HCT116 (cell line): Measurements from ENCODE around the gene ZNF469. TPM values are rescaled to one million over a fixed set of nuclear protein-coding genes. Genes with fewer than 3 reads are reported as not detected.

ENCODE experiments used
- ATAC-seq: fragments of 200-7000 bp; cut with Tn5 transposase; 2 replicates; pipeline ENCODE4 v1.9.1; 2020; ENCODE audit warnings: mild to moderate bottlenecking, moderate library complexity
- BruUV-seq: library from RNA; stranded (reverse); fragments of 400-500 nt; replicated peaks from 2 replicates; lab custom pipeline; 2021; lab: Mats Ljungman, UMichigan
- CTCF ChIA-PET: fragments of 300-600 bp; sonication (Branson Sonifier 250); formaldehyde crosslinking; loops from one replicate; lab custom pipeline; 2021; ENCODE audit warnings: antibody characterized with exemption; lab: Charles Lee
- POLR2A ChIA-PET: fragments of 300-600, 350-600 bp; sonication (Branson Sonifier 250); formaldehyde crosslinking; loops from one replicate; lab custom pipeline; 2021; ENCODE audit warnings: antibody characterized with exemption; lab: Charles Lee
- RAD21 ChIA-PET, 2 experiments: fragments of 300-600 bp; sonication (Branson Sonifier 250); formaldehyde crosslinking; loops; one replicate each; lab custom pipeline; 2023; ENCODE audit warnings: low total read pairs in 2 of 2; ENCODE audit not compliant: uncharacterized antibody in 2 of 2, unreplicated experiment in 2 of 2, low non-redundant PET in 1 of 2; lab: Charles Lee
- DNase-seq: peaks from one replicate; pipeline ENCODE4 v3.0.0-alpha.2; 2010; ENCODE audit warnings: low read depth, low spot score
- H2AFZ ChIP-seq: fragments of 200-600 bp; shearing (Covaris generic), sonication (generic); 2 replicates; pipeline ENCODE4 v1.6.1; 2017; ENCODE audit warnings: low read depth, mixed run types, mixed read lengths, antibody characterized with exemption, low read length; ENCODE audit not compliant: poor library complexity, severe bottlenecking
- H3K27ac ChIP-seq: 2 replicates; pipeline ENCODE4 v1.5.1; 2012; ENCODE audit warnings: low read depth, low read length
- H3K27me3 ChIP-seq: fragments of 200-600 bp; sonication (generic); 2 replicates; pipeline ENCODE4 v1.6.1; 2016; ENCODE audit warnings: mixed run types, low read length, mixed read lengths; ENCODE audit not compliant: insufficient read depth
- H3K36me3 ChIP-seq, 2 experiments: fragments of 200-500 bp in 1 of 2; fragments of 200-600 bp in 1 of 2; sonication (Bioruptor generic) in 1 of 2; sonication (generic) in 1 of 2; 2 replicates each; pipeline versions ENCODE4 v1.5.1 to v1.6.1; 2014 to 2016; ENCODE audit warnings: low read length in 2 of 2, inconsistent platforms in 1 of 2, mixed read lengths in 1 of 2, mixed run types in 1 of 2; ENCODE audit not compliant: insufficient read depth in 2 of 2, control insufficient read depth in 1 of 2
- H3K4me1 ChIP-seq, 2 experiments: fragments of 200-600 bp in 1 of 2; sonication (generic) in 1 of 2; 2 replicates each; pipeline versions ENCODE4 v1.5.1 to v1.6.1; 2012 to 2017; ENCODE audit warnings: low read length in 2 of 2, inconsistent platforms in 1 of 2, mild to moderate bottlenecking in 1 of 2, mixed read lengths in 1 of 2, mixed run types in 1 of 2, moderate library complexity in 1 of 2; ENCODE audit not compliant: insufficient read depth in 2 of 2, control insufficient read depth in 1 of 2
- H3K4me2 ChIP-seq: fragments of 200-600 bp; sonication (generic); 2 replicates; pipeline ENCODE4 v1.6.1; 2017; ENCODE audit warnings: mixed run types, low read length, mixed read lengths
- H3K4me3 ChIP-seq, 2 experiments: fragments of 200-600 bp in 1 of 2; sonication (generic) in 1 of 2; replicated peaks in 1 of 2; 2 replicates each; pipeline ENCODE4 v1.5.1; 2011 to 2016; ENCODE audit warnings: low read length in 2 of 2, control low read depth in 1 of 2, low read depth in 1 of 2, mild to moderate bottlenecking in 1 of 2, mixed read lengths in 1 of 2, mixed run types in 1 of 2
- H3K79me2 ChIP-seq: fragments of 200-600 bp; sonication (generic); 2 replicates; pipeline ENCODE4 v1.6.1; 2017; ENCODE audit warnings: mild to moderate bottlenecking, mixed run types, low read length, moderate library complexity, mixed read lengths; ENCODE audit not compliant: insufficient read depth
- H3K9ac ChIP-seq: fragments of 200-600 bp; sonication (generic); 2 replicates; pipeline ENCODE4 v1.6.1; 2016; ENCODE audit warnings: low read length, mixed read lengths
- H3K9me2 ChIP-seq: fragments of 200-600 bp; sonication (generic), shearing (Covaris generic); 2 replicates; pipeline ENCODE4 v1.6.1; 2017; ENCODE audit warnings: mixed run types, mild to moderate bottlenecking, moderate library complexity; ENCODE audit not compliant: insufficient read depth
- H3K9me3 ChIP-seq, 2 experiments: fragments of 200-500 bp in 1 of 2; fragments of 200-600 bp in 1 of 2; sonication (Bioruptor generic) in 1 of 2; sonication (generic) in 1 of 2; 2 replicates each; pipeline ENCODE4 v1.6.1; 2014 to 2017; ENCODE audit warnings: low read length in 2 of 2, mixed read lengths in 2 of 2, inconsistent platforms in 1 of 2, low read depth in 1 of 2, mild to moderate bottlenecking in 1 of 2, mixed run types in 1 of 2, moderate library complexity in 1 of 2; ENCODE audit not compliant: control insufficient read depth in 1 of 2, insufficient read depth in 1 of 2
- H4K20me1 ChIP-seq: fragments of 200-600 bp; sonication (generic), shearing (Covaris generic); 2 replicates; pipeline ENCODE4 v1.6.1; 2017; ENCODE audit warnings: mixed run types, mild to moderate bottlenecking, moderate library complexity; ENCODE audit not compliant: insufficient read depth
- CEBPB ChIP-seq: IDR thresholded peaks from 2 replicates; pipeline ENCODE4 v1.6.1; 2012; ENCODE audit warnings: low read depth
- EGR1 ChIP-seq: IDR thresholded peaks from 2 replicates; pipeline ENCODE4 v1.6.1; 2012; ENCODE audit warnings: low read depth
- ELF1 ChIP-seq: IDR thresholded peaks from 2 replicates; pipeline ENCODE4 v1.6.1; 2012; ENCODE audit warnings: low read depth, borderline replicate concordance
- EZH2 ChIP-seq: fragments of 200-600 bp; sonication (generic); IDR thresholded peaks from 2 replicates; pipeline ENCODE4 v1.6.1; 2017; ENCODE audit warnings: antibody characterized with exemption, mixed run types
- EZH2phosphoT487 ChIP-seq: fragments of 200-600 bp; IDR thresholded peaks from 2 replicates; pipeline ENCODE4 v1.6.1; 2018; ENCODE audit warnings: antibody characterized with exemption, borderline replicate concordance
- FOSL1 ChIP-seq: IDR thresholded peaks from 2 replicates; pipeline ENCODE4 v1.6.1; 2012; ENCODE audit warnings: low read depth
- JUND ChIP-seq: IDR thresholded peaks from 2 replicates; pipeline ENCODE4 v1.6.1; 2012
- POLR2A ChIP-seq: IDR thresholded peaks from 2 replicates; pipeline ENCODE4 v1.7.0; 2011; ENCODE audit warnings: borderline replicate concordance; ENCODE audit not compliant: insufficient read depth, insufficient read length; ENCODE audit errors: extremely low read depth
- POLR2AphosphoS5 ChIP-seq: IDR thresholded peaks from 2 replicates; pipeline ENCODE4 v1.6.1; 2011; ENCODE audit warnings: mild to moderate bottlenecking, low read depth, low read length, moderate library complexity
- REST ChIP-seq: IDR thresholded peaks from 2 replicates; pipeline ENCODE4 v1.6.1; 2012; ENCODE audit warnings: low read depth
- SIN3A ChIP-seq: IDR thresholded peaks from 2 replicates; pipeline ENCODE4 v1.6.1; 2012; ENCODE audit warnings: low read depth
- SRF ChIP-seq: IDR thresholded peaks from 2 replicates; pipeline ENCODE4 v1.6.1; 2012; ENCODE audit warnings: low read depth
- TCF7L2 ChIP-seq: IDR thresholded peaks from 2 replicates; pipeline ENCODE4 v1.7.0; 2011; ENCODE audit warnings: borderline replicate concordance, inconsistent platforms; ENCODE audit not compliant: insufficient read depth, insufficient read length; ENCODE audit errors: extremely low read depth
- ZBTB33 ChIP-seq: IDR thresholded peaks from 2 replicates; pipeline ENCODE4 v1.6.1; 2011; ENCODE audit warnings: mild to moderate bottlenecking, low read length, moderate library complexity; ENCODE audit not compliant: insufficient replicate concordance; ENCODE audit errors: extremely low read depth
- ZFX ChIP-seq: fragments of 450-650 bp; IDR thresholded peaks from 2 replicates; pipeline ENCODE4 v1.6.1; 2017
- intact Hi-C: fragments of 100-400 bp; cut with micrococcal nuclease; formaldehyde crosslinking; loops from 2 replicates; pipeline ENCODE4 v1.10.0; 2022
- total RNA-seq: library from RNA; stranded (reverse); gene quantifications from one replicate; pipeline ENCODE4 v1.2.1, GENCODE V29; 2021; ENCODE audit not compliant: unreplicated experiment
- TF ChIP-seq, protein P1 (sequence below): IDR thresholded peaks from 2 replicates; pipeline ENCODE4 v1.6.1; 2012
- TF ChIP-seq, protein P2 (sequence below), 3 experiments: fragments of 200-600 bp in 1 of 3; sonication (generic) in 1 of 3; IDR thresholded peaks in 2 of 3; conservative IDR thresholded peaks in 1 of 3; 2 replicates each; pipeline ENCODE4 v1.5.1; 2012 to 2017; ENCODE audit warnings: low read depth in 2 of 3, low read length in 2 of 3, antibody characterized with exemption in 1 of 3, borderline replicate concordance in 1 of 3, control low read depth in 1 of 3, mild to moderate bottlenecking in 1 of 3, mixed read lengths in 1 of 3, mixed run types in 1 of 3, moderate library complexity in 1 of 3; ENCODE audit not compliant: insufficient read depth in 1 of 3
- TF ChIP-seq, protein P3 (sequence below): IDR thresholded peaks from 2 replicates; pipeline ENCODE4 v1.6.1; 2012

Gene ZNF469
- total RNA-seq, 1 experiment from 2014 or later = 5.9 TPM

- no peaks in the 10 kb centered on the region for H3K27me3 ChIP-seq
- H3K9me3 ChIP-seq = peaks cover 0 to 9% of the 10 kb centered on the region in 2 experiments; a peak in 1 of 4 replicates
- no peak overlapping the region for H3K9ac ChIP-seq
- no peak for ATAC-seq
- no TSS peak for BruUV-seq
- RAD21 ChIA-PET = no interaction called here
- no peaks in the 10 kb centered on the region for H3K36me3 ChIP-seq
- TF ChIP-seq EZH2phosphoT487 (no peak), ZFX (no peak), EZH2 (no peak), REST (no peak), CEBPB (no peak), FOSL1 (no peak), POLR2AphosphoS5 (no peak), EGR1 (no peak), POLR2A (no peak), ZBTB33 (no peak), ELF1 (no peak), TCF7L2 (no peak), SRF (no peak), SIN3A (no peak), JUND (no peak)
- TF ChIP-seq, protein P1, sequence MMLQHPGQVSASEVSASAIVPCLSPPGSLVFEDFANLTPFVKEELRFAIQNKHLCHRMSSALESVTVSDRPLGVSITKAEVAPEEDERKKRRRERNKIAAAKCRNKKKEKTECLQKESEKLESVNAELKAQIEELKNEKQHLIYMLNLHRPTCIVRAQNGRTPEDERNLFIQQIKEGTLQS = no peak
- TF ChIP-seq, protein P2, sequence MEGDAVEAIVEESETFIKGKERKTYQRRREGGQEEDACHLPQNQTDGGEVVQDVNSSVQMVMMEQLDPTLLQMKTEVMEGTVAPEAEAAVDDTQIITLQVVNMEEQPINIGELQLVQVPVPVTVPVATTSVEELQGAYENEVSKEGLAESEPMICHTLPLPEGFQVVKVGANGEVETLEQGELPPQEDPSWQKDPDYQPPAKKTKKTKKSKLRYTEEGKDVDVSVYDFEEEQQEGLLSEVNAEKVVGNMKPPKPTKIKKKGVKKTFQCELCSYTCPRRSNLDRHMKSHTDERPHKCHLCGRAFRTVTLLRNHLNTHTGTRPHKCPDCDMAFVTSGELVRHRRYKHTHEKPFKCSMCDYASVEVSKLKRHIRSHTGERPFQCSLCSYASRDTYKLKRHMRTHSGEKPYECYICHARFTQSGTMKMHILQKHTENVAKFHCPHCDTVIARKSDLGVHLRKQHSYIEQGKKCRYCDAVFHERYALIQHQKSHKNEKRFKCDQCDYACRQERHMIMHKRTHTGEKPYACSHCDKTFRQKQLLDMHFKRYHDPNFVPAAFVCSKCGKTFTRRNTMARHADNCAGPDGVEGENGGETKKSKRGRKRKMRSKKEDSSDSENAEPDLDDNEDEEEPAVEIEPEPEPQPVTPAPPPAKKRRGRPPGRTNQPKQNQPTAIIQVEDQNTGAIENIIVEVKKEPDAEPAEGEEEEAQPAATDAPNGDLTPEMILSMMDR (IDR thresholded peaks at IDR 0.05 in 2 of 3, conservative IDR thresholded peaks at IDR 0.05 in 1 of 3; ENCODE audit: borderline replicate concordance in 1 of 3, insufficient read depth in 1 of 3, low read depth in 2 of 3, low read length in 2 of 3) = no peak
- TF ChIP-seq, protein P3, sequence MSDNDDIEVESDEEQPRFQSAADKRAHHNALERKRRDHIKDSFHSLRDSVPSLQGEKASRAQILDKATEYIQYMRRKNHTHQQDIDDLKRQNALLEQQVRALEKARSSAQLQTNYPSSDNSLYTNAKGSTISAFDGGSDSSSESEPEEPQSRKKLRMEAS = no peak
- TF ChIP-seq, all 23 proteins: peak for 0
- intact Hi-C loops = no loop called here
- DNase-seq = no peak
- CTCF ChIA-PET = no interaction called here
- Histone ChIP-seq H4K20me1 (no peaks in the 10 kb centered on the region), H3K9me2 (no peaks in the 10 kb centered on the region), H3K27ac (no peak overlapping the region; the same call in 1 of the 2 replicates), H3K4me2 (no peak overlapping the region), H3K79me2 (no peaks in the 10 kb centered on the region), H2AFZ (no peak overlapping the region), H3K4me1 (peaks cover 10 to 14% of the 10 kb centered on the region in 2 experiments; a peak in 3 of 4 replicates), H3K4me3 (no peak overlapping the region)
- POLR2A ChIA-PET = interaction anchor here (0.8 kb wide), 1 partner anchor 10 kb away, joined by 3 read pairs; no protein-coding TSS in a partner anchor
These were observed 4.4 kb upstream of the ZNF469 start for GRCh38 chr16:88378401-88378800.
